Measurements from ENCODE around the gene LYST.
A peak's percentile ranks its signal among the peaks of the same experiment; 100 is the strongest.

Gene LYST

DNA sequence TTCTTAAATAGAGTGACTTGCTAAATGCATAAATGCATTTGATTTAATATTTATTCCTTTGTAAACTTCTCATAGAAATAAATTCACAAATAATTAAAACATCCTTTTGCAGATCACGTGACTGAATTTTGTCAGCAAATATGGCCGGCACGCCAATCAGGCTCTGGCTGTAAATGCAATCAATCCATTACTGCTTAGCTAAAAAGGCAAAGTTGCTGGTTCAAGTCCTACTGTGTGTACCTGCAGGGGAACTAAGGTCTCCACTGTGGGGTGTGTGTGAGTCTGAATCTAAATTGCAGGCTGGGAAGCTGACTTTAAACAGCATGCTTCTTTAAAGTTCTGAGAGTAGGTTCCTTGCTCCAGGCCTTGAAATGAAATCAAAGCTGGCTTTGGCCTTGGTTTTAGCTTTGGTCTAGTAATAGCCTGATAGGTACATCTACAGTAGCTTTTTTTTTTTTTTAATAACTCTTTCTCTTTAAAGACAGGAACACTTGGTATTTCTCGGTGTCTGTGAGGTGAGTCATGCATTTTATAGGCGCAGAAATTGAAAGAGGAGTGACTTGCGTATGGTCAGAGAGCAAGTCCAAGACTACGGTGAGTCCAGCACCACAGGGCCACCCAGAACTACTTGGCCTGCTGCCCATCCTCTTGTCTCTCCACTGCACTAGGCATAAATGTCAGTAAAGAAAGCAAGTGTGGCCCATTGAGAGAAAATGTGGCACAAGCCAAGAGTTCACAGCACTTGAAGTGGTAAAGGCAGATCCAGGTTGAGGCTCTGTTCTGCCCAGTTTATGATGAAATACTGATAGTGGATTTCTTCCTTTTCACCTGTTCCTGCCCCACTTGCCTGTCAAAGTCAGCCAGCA is 36.2 kb upstream of the LYST start:
- H3K9me3 Mint-ChIP-seq, result no peaks in the 10 kb centered on the region
- DNase-seq, result no peak
- no peak overlapping the region for H3K27ac Mint-ChIP-seq
- no peaks in the 10 kb centered on the region for H3K36me3 Mint-ChIP-seq (ENCODE audit: low read depth)
- no peaks in the 10 kb centered on the region for H3K27me3 Mint-ChIP-seq
- peaks cover 16% of the 10 kb centered on the region for H3K4me1 Mint-ChIP-seq (ENCODE audit: low read depth)
- no peak overlapping the region for H3K4me3 Mint-ChIP-seq

DNA sequence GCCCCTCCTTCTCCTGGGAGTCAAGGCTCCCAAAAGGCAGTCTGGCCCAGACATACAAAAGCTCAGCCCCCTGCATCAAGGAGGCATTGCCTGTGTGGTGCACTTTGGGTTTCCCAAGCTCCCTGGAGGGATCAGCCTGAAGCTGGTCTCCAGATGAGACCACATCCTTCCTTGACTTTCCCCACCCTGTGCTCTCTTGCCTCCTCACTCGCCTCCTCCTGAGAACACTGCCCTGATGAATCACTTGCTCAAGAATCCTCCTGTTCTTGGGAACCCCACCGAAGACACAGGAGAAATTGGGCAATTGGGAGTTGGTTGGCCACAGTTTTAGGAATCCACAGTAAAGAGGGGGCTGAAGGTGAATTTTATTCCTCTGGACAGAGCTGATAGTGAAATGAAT is 34.8 kb upstream of the LYST start:
- no peak overlapping the region for H3K27ac Mint-ChIP-seq
- no peaks in the 10 kb centered on the region for H3K27me3 Mint-ChIP-seq
- H3K4me3 Mint-ChIP-seq, result no peak overlapping the region
- no peaks in the 10 kb centered on the region for H3K9me3 Mint-ChIP-seq
- H3K4me1 Mint-ChIP-seq (ENCODE audit: low read depth), result peaks cover 10% of the 10 kb centered on the region
- no peak for DNase-seq
- no peaks in the 10 kb centered on the region for H3K36me3 Mint-ChIP-seq (ENCODE audit: low read depth)

GRCh38 chr1:235898126-235898525 is 31.4 kb upstream of the LYST start:
- Mint-ChIP-seq H3K36me3 (ENCODE audit: low read depth) (no peaks in the 10 kb centered on the region), H3K27ac (no peak overlapping the region), H3K9me3 (no peaks in the 10 kb centered on the region), H3K27me3 (no peaks in the 10 kb centered on the region), H3K4me1 (ENCODE audit: low read depth) (peaks cover 10% of the 10 kb centered on the region), H3K4me3 (no peak overlapping the region)
- DNase-seq, result no peak

GRCh38 chr1:235893840-235894239 is 27.1 kb upstream of the LYST start:
- Mint-ChIP-seq H3K4me3 (no peak overlapping the region), H3K27ac (no peak overlapping the region), H3K9me3 (no peaks in the 10 kb centered on the region), H3K36me3 (ENCODE audit: low read depth) (no peaks in the 10 kb centered on the region), H3K27me3 (no peaks in the 10 kb centered on the region), H3K4me1 (ENCODE audit: low read depth) (peaks cover 23% of the 10 kb centered on the region)
- no peak for DNase-seq

GRCh38 chr1:235892734-235893413 is 26.2 kb upstream of the LYST start:
- Mint-ChIP-seq H3K36me3 (ENCODE audit: low read depth) (no peaks in the 10 kb centered on the region), H3K27ac (no peak overlapping the region), H3K4me3 (no peak overlapping the region), H3K9me3 (no peaks in the 10 kb centered on the region), H3K27me3 (no peaks in the 10 kb centered on the region), H3K4me1 (ENCODE audit: low read depth) (peaks cover 32% of the 10 kb centered on the region)
- no peak for DNase-seq

GRCh38 chr1:235892202-235892601 is 25.5 kb upstream of the LYST start:
- H3K27me3 Mint-ChIP-seq, result no peaks in the 10 kb centered on the region
- H3K27ac Mint-ChIP-seq, result peak overlapping the region; percentile 64
- peaks cover 39% of the 10 kb centered on the region for H3K4me1 Mint-ChIP-seq (ENCODE audit: low read depth)

DNA sequence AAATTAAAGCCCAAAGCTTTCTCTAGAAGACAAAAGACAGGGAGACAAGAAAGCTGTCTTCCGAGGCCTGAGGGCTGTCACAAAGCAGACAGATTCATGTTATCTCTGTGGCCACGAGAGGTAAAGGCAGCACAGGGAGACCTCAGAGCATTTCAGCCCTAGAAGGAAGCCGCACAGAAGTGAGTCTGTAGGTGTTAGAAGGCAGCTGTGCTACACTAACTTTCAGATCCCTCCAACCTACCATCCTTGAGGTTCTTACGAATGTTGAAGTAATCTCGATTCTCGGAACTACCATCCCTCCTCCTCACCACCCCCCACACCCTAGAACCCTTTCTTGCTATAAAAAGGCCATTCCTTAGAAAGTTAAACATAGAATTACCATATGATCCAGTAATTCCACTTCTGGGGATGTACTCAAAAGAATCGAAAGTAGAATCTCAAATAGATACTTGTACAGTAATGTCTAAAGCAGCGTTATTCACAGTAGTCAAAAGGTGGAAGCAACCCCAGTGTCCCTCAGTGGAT is 21.5 kb upstream of the LYST start:
- Mint-ChIP-seq H3K36me3 (ENCODE audit: low read depth) (no peaks in the 10 kb centered on the region), H3K27me3 (no peaks in the 10 kb centered on the region), H3K9me3 (no peaks in the 10 kb centered on the region), H3K4me3 (peak overlapping the region; percentile 41), H3K27ac (peak overlapping the region; percentile 90), H3K4me1 (ENCODE audit: low read depth) (peaks cover 64% of the 10 kb centered on the region)
- DNase-seq, result peak; percentile 60

More at GRCh38 chr1:235892202-235892601, 25.5 kb upstream of the LYST start:
- Mint-ChIP-seq H3K9me3 (no peaks in the 10 kb centered on the region), H3K4me3 (no peak overlapping the region), H3K36me3 (ENCODE audit: low read depth) (no peaks in the 10 kb centered on the region)
- no peak for DNase-seq

- H3K4me1 Mint-ChIP-seq (ENCODE audit: low read depth), result peaks cover 69% of the 10 kb centered on the region
Observed at GRCh38 chr1:235887676-235888075, 21.0 kb upstream of the LYST start.

DNA sequence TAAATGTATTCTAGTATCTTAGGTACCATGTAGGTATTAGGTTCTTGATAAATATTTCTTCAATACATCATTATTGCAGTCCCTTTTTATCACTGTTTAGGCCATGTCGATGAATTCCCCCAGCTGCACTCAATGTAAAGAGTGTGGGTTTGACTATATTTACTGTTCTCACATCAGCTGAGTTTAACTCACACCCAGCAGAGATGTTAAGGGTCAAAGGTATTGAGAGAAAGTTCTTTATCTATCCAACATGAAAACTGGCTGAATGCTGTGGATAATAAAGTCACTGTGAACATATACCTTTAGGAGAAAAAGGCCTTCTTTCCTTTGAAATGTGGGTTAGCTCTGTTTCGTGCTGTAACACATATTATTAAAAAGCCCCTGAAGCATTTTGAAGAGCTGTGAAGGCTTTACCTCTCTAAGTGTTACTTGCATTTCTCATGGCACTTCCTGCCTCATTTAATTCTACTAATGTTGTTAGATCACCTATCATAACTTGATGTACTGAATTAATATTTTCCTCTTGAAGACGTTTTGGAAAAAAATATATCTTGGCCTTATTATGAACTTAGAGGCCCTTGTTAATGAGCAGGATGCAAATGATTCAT is 19.1 kb upstream of the LYST start:
- Mint-ChIP-seq H3K36me3 (ENCODE audit: low read depth) (no peaks in the 10 kb centered on the region), H3K27me3 (no peaks in the 10 kb centered on the region), H3K4me3 (no peak overlapping the region), H3K27ac (peak overlapping the region; percentile 85), H3K9me3 (no peaks in the 10 kb centered on the region), H3K4me1 (ENCODE audit: low read depth) (peaks cover 63% of the 10 kb centered on the region)
- DNase-seq, result no peak

More at GRCh38 chr1:235887676-235888075, 21.0 kb upstream of the LYST start:
- Mint-ChIP-seq H3K9me3 (no peaks in the 10 kb centered on the region), H3K36me3 (ENCODE audit: low read depth) (no peaks in the 10 kb centered on the region), H3K4me3 (peak overlapping the region; percentile 41), H3K27ac (peak overlapping the region; percentile 90), H3K27me3 (no peaks in the 10 kb centered on the region)
- DNase-seq, result no peak

- Mint-ChIP-seq H3K36me3 (ENCODE audit: low read depth) (no peaks in the 10 kb centered on the region), H3K27me3 (no peaks in the 10 kb centered on the region), H3K4me3 (peak overlapping the region; percentile 44), H3K27ac (peak overlapping the region; percentile 39), H3K4me1 (ENCODE audit: low read depth) (peaks cover 61% of the 10 kb centered on the region), H3K9me3 (no peaks in the 10 kb centered on the region)
- no peak for DNase-seq
Observed at GRCh38 chr1:235883261-235883927, 16.7 kb upstream of the LYST start.

GRCh38 chr1:235882816-235883215 is 16.1 kb upstream of the LYST start:
- no peaks in the 10 kb centered on the region for H3K27me3 Mint-ChIP-seq
- H3K4me3 Mint-ChIP-seq, result peak overlapping the region; percentile 44
- H3K4me1 Mint-ChIP-seq (ENCODE audit: low read depth), result peaks cover 61% of the 10 kb centered on the region
- no peaks in the 10 kb centered on the region for H3K36me3 Mint-ChIP-seq (ENCODE audit: low read depth)
- H3K9me3 Mint-ChIP-seq, result no peaks in the 10 kb centered on the region
- H3K27ac Mint-ChIP-seq, result peak overlapping the region; percentile 39
- no peak for DNase-seq

- H3K27ac Mint-ChIP-seq, result peak overlapping the region; percentile 39
- no peaks in the 10 kb centered on the region for H3K36me3 Mint-ChIP-seq (ENCODE audit: low read depth)
- no peaks in the 10 kb centered on the region for H3K27me3 Mint-ChIP-seq
- peaks cover 60% of the 10 kb centered on the region for H3K4me1 Mint-ChIP-seq (ENCODE audit: low read depth)
- H3K9me3 Mint-ChIP-seq, result no peaks in the 10 kb centered on the region
- H3K4me3 Mint-ChIP-seq, result peak overlapping the region; percentile 44
- DNase-seq, result no peak
Observed at GRCh38 chr1:235881930-235882700, 15.4 kb upstream of the LYST start.

DNA sequence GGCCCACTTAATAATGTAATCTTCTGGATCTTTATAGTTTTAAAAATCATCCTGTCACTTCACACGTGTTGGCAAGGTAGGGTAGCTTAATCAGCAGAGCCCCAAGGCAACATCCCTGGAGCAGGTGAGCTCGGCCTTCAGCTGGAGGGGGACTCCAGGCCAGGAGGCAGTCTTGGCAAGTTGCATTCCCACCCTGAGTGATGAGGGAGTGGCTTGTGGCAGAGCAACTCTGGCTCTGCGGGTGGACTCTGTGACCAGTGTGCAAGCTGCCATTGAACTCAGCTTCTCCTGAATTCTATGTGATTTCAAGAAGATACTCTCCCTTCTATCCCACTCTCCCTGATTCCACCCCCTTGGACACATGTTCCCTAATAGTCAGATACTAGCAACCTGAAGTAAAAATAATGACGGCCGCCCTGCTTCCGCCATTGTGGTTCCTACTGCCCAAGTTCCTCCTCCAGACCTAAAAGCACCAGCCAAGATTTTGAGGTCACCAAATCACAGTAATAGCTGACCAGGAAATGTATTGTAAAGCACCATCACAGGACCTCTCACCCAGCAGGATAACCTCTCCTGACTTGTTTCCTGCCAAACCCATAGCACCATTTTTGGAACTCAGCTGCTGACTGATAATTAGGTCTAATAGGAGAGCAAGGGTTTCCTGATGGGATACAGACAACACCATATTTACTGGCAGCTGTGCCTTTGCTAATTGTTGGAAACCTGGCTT is 11.5 kb upstream of the LYST start:
- Mint-ChIP-seq H3K36me3 (ENCODE audit: low read depth) (no peaks in the 10 kb centered on the region), H3K4me3 (no peak overlapping the region), H3K27ac (peak overlapping the region; percentile 42), H3K4me1 (ENCODE audit: low read depth) (peaks cover 75% of the 10 kb centered on the region), H3K9me3 (no peaks in the 10 kb centered on the region), H3K27me3 (no peaks in the 10 kb centered on the region)
- no peak for DNase-seq
